Type B pancreatic cell (in vitro differentiated cells): ENCODE measurements around the gene SLC9C2. TPM values are rescaled to one million over a fixed set of nuclear protein-coding genes. Genes with fewer than 3 reads are reported as not detected.
A peak's percentile ranks its signal among the peaks of the same experiment; 100 is the strongest.
"Not testable (repeated sequence)": the region's sequence is repeated elsewhere in the genome, so short reads cannot be mapped to it uniquely, and the experiment has no call there.

Source experiments
- DNase-seq: peaks from one replicate; pipeline ENCODE4 v3.0.0; 2021; ENCODE audit warnings: mixed read lengths; ENCODE audit not compliant: unreplicated experiment; ENCODE audit errors: extremely low spot score
- H3K27ac Mint-ChIP-seq: 2 replicates; pipeline ENCODE4 v1.8.0; 2021; ENCODE audit warnings: mild to moderate bottlenecking, mixed read lengths
- H3K27me3 Mint-ChIP-seq: 2 replicates; pipeline ENCODE4 v1.8.0; 2021; ENCODE audit warnings: mixed read lengths
- H3K36me3 Mint-ChIP-seq: 2 replicates; pipeline ENCODE4 v1.8.0; 2021; ENCODE audit warnings: mixed read lengths
- H3K4me1 Mint-ChIP-seq: one replicate; pipeline ENCODE4 v1.8.0; 2021; ENCODE audit warnings: mixed read lengths; ENCODE audit not compliant: unreplicated experiment
- H3K4me3 Mint-ChIP-seq: 2 replicates; pipeline ENCODE4 v1.8.0; 2021; ENCODE audit warnings: mild to moderate bottlenecking, mixed read lengths
- H3K9me3 Mint-ChIP-seq: 2 replicates; pipeline ENCODE4 v1.8.0; 2021; ENCODE audit warnings: mixed read lengths
- CTCF ChIP-seq: fragments of 200-600 bp; sonication (generic); conservative IDR thresholded peaks from 2 replicates; pipeline ENCODE4 v1.5.0; 2021; ENCODE audit warnings: antibody characterized with exemption, mild to moderate bottlenecking
- total RNA-seq: library from RNA; stranded (reverse); gene quantifications from 2 replicates; pipeline ENCODE4 v1.2.1, GENCODE V29; 2021; ENCODE audit warnings: low replicate concordance

The SLC9C2 gene
- total RNA-seq, 1 donor from 2014 or later: 0.60 TPM

- Mint-ChIP-seq H3K9me3 (no peaks in the 10 kb centered on the region), H3K27me3 (no peaks in the 10 kb centered on the region), H3K36me3 (no peaks in the 10 kb centered on the region), H3K4me1 (peaks cover 5% of the 10 kb centered on the region), H3K4me3 (no peak overlapping the region), H3K27ac (no peak overlapping the region)
- no peak for TF ChIP-seq CTCF
- DNase-seq: no peak
Observed at GRCh38 chr1:173520799-173521198, 82.1 kb downstream of the SLC9C2 start.

- H3K27ac Mint-ChIP-seq, DNase-seq, H3K27me3 Mint-ChIP-seq, H3K4me1 Mint-ChIP-seq, H3K36me3 Mint-ChIP-seq, H3K4me3 Mint-ChIP-seq: not testable (repeated sequence)
- H3K9me3 Mint-ChIP-seq: peaks cover 17% of the 10 kb centered on the region
Observed at GRCh38 chr1:173514503-173514902, 88.4 kb downstream of the SLC9C2 start.

GRCh38 chr1:173509797-173510196 lies 93.1 kb downstream of the SLC9C2 start:
- H3K9me3 Mint-ChIP-seq: peaks cover 12% of the 10 kb centered on the region
- H3K4me3 Mint-ChIP-seq: no peak overlapping the region
- H3K36me3 Mint-ChIP-seq: no peaks in the 10 kb centered on the region
- no peak for DNase-seq
- no peak for TF ChIP-seq CTCF
- no peaks in the 10 kb centered on the region for H3K27me3 Mint-ChIP-seq
- H3K27ac Mint-ChIP-seq: no peak overlapping the region
- peaks cover 17% of the 10 kb centered on the region for H3K4me1 Mint-ChIP-seq

- peaks cover 17% of the 10 kb centered on the region for H3K4me1 Mint-ChIP-seq
Observed at GRCh38 chr1:173508541-173508940, 94.3 kb downstream of the SLC9C2 start.

GRCh38 chr1:173507847-173508209 lies 95.0 kb downstream of the SLC9C2 start:
- Mint-ChIP-seq H3K36me3 (no peaks in the 10 kb centered on the region), H3K4me3 (peak overlapping the region; percentile 23), H3K27ac (peak overlapping the region; percentile 96), H3K27me3 (no peaks in the 10 kb centered on the region), H3K4me1 (peaks cover 17% of the 10 kb centered on the region), H3K9me3 (no peaks in the 10 kb centered on the region)
- TF ChIP-seq CTCF: no peak
- DNase-seq: no peak

More at GRCh38 chr1:173508541-173508940, 94.3 kb downstream of the SLC9C2 start:
- no peak for DNase-seq
- Mint-ChIP-seq H3K4me3 (no peak overlapping the region), H3K27me3 (no peaks in the 10 kb centered on the region), H3K36me3 (no peaks in the 10 kb centered on the region), H3K27ac (no peak overlapping the region), H3K9me3 (peaks cover 2% of the 10 kb centered on the region)
- TF ChIP-seq CTCF: no peak

GRCh38 chr1:173507205-173507846 lies 95.5 kb downstream of the SLC9C2 start:
- H3K4me3 Mint-ChIP-seq: peak overlapping the region; percentile 23
- no peaks in the 10 kb centered on the region for H3K9me3 Mint-ChIP-seq
- no peak for DNase-seq
- H3K4me1 Mint-ChIP-seq: peaks cover 17% of the 10 kb centered on the region
- TF ChIP-seq CTCF: no peak
- H3K27me3 Mint-ChIP-seq: no peaks in the 10 kb centered on the region
- H3K36me3 Mint-ChIP-seq: no peaks in the 10 kb centered on the region
- H3K27ac Mint-ChIP-seq: peak overlapping the region; percentile 96
